GM19035 (cell line): Measurements from ENCODE around the gene PANX1.
"Not testable (repeated sequence)": the region's sequence is repeated elsewhere in the genome, so short reads cannot be mapped to it uniquely, and the experiment has no call there.

Experiments
- ATAC-seq: cut with Tn5 transposase; IDR thresholded peaks from one replicate; pipeline ENCODE4 v1.9.1; 2021; ENCODE audit not compliant: unreplicated experiment

The PANX1 gene

GRCh38 chr11:94149431-94150017 lies 20.9 kb downstream of the PANX1 start:
- no peak for ATAC-seq

GRCh38 chr11:94150056-94150455 lies 21.4 kb downstream of the PANX1 start:
- no peak for ATAC-seq

GRCh38 chr11:94150704-94151685 lies 22.4 kb downstream of the PANX1 start:
- no peak for ATAC-seq

GRCh38 chr11:94151903-94152677 lies 23.4 kb downstream of the PANX1 start:
- peak; percentile 48 for ATAC-seq

- ATAC-seq: no peak
Measured at GRCh38 chr11:94152678-94153065, 24.0 kb downstream of the PANX1 start.

- ATAC-seq: no peak
Measured at GRCh38 chr11:94153320-94153719, 24.7 kb downstream of the PANX1 start.

GRCh38 chr11:94154095-94154856 lies 25.6 kb downstream of the PANX1 start:
- no peak for ATAC-seq

- not testable (repeated sequence) for ATAC-seq
Measured at GRCh38 chr11:94157339-94157738, 28.7 kb downstream of the PANX1 start.

- ATAC-seq: no peak
Measured at GRCh38 chr11:94168882-94169281, 40.2 kb downstream of the PANX1 start.

- no peak for ATAC-seq
Measured at GRCh38 chr11:94169516-94169915, 40.9 kb downstream of the PANX1 start.

GRCh38 chr11:94169930-94170545 lies 41.4 kb downstream of the PANX1 start:
- ATAC-seq: no peak

GRCh38 chr11:94170953-94171352 lies 42.3 kb downstream of the PANX1 start:
- no peak for ATAC-seq

- ATAC-seq: no peak
Measured at GRCh38 chr11:94171693-94172440, 43.2 kb downstream of the PANX1 start.

- ATAC-seq: no peak
Measured at GRCh38 chr11:94175535-94175934, 46.9 kb downstream of the PANX1 start.

- ATAC-seq: no peak
Measured at GRCh38 chr11:94178331-94178730, 49.7 kb downstream of the PANX1 start.

- no peak for ATAC-seq
Measured at GRCh38 chr11:94179696-94180095, 51.1 kb downstream of the PANX1 start.

GRCh38 chr11:94181526-94181925 lies 52.9 kb downstream of the PANX1 start:
- no peak for ATAC-seq

- ATAC-seq: no peak
Measured at GRCh38 chr11:94181943-94182342, 53.3 kb downstream of the PANX1 start.

GRCh38 chr11:94183251-94183885 lies 54.7 kb downstream of the PANX1 start:
- peak; percentile 18 for ATAC-seq
